Measurements from ENCODE around the gene GRIK4. TPM values are rescaled to one million over a fixed set of nuclear protein-coding genes. Genes with fewer than 3 reads are reported as not detected.

GRIK4 gene
- total RNA-seq, 4 donors from 2014 or later = 0.09 TPM; not detected in 3

DNA sequence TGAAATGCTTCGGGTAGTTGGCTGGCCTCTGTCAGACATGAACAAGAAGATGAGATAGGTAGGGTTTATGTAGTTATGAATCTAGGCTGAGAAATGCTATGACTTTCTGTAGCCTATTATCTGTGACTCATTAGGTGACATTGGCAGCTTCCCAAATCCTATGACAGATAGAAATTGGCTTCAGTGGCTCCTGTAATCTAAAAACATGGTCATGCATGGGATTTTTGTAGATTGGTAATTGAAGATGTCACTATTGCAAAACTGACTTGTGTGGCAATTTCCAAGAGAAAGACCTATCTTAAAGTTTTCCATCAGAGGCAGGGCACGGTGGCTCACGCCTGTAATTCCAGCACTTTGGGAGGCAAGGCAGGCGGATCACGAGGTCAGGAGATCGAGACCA is 29.4 kb upstream of the GRIK4 start:
- ATAC-seq (ENCODE audit: low FRiP score) (no peak), DNase-seq (ENCODE audit: low spot score) (no peak)
- TF ChIP-seq, protein P1, sequence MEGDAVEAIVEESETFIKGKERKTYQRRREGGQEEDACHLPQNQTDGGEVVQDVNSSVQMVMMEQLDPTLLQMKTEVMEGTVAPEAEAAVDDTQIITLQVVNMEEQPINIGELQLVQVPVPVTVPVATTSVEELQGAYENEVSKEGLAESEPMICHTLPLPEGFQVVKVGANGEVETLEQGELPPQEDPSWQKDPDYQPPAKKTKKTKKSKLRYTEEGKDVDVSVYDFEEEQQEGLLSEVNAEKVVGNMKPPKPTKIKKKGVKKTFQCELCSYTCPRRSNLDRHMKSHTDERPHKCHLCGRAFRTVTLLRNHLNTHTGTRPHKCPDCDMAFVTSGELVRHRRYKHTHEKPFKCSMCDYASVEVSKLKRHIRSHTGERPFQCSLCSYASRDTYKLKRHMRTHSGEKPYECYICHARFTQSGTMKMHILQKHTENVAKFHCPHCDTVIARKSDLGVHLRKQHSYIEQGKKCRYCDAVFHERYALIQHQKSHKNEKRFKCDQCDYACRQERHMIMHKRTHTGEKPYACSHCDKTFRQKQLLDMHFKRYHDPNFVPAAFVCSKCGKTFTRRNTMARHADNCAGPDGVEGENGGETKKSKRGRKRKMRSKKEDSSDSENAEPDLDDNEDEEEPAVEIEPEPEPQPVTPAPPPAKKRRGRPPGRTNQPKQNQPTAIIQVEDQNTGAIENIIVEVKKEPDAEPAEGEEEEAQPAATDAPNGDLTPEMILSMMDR (IDR thresholded peaks at IDR 0.05) = no peak

DNA sequence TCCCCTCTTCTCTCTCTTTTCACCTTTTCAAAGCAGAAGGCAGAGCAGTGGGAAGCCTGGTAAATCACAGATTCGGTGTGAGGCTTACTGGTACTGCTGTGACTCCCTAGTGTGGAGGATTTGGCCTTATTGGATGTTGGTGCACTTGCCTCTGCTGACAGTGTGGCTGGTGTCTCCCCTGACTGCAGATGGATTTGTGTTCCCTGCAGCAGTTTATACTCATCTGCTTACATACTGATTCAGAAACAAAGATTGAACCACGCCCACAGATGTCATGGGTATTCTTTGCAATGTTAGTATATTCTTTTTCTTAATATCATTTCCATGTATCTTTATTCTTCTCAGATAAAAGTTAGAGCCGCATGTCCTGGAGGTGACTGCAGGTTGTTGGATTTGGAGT is 26.8 kb upstream of the GRIK4 start:
- TF ChIP-seq, protein P1 (IDR thresholded peaks at IDR 0.05) = no peak
- DNase-seq (ENCODE audit: low spot score) (no peak), ATAC-seq (ENCODE audit: low FRiP score) (no peak)

DNA sequence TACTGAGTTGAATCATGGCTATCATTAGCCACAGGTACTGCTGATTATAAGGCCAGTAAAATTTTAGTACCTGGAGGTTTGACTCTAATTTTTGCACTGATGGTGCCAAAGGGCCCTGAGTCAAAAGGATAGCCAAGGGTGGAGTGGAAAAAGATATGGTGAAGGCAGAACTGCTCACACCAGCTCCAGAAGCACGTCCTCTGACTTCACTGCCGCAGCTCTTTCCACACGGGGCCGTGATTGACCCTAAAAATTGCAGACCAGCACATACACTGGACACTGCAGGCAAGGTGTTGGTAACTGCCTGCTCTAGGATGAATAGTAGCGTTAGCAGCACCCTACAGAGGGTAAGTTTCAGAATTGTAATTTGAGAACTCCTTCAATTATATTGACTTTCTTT is 25.4 kb upstream of the GRIK4 start:
- TF ChIP-seq, protein P1 (IDR thresholded peaks at IDR 0.05) = no peak
- ATAC-seq (ENCODE audit: low FRiP score) = no peak
- no peak for DNase-seq (ENCODE audit: low spot score)

DNA sequence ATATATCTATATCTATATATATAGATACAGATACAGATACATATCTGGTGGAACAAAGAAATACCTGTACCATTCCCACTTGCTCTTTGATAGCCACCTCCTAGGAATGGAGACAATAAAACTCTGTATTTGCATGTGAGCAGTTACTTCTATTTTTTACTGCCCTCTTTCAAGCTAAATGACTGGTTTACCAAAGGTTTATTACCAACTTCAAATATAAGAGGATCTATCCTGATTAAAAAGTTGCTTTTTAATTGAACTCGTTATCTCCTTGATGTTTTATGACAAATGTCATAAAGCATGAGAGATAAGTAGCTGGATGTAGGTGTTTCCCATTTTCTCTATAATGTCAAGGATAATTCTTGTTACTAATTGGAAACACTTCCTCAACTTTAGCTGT is 21.7 kb upstream of the GRIK4 start:
- no peak for ATAC-seq (ENCODE audit: low FRiP score)
- DNase-seq (ENCODE audit: low spot score) = no peak

DNA sequence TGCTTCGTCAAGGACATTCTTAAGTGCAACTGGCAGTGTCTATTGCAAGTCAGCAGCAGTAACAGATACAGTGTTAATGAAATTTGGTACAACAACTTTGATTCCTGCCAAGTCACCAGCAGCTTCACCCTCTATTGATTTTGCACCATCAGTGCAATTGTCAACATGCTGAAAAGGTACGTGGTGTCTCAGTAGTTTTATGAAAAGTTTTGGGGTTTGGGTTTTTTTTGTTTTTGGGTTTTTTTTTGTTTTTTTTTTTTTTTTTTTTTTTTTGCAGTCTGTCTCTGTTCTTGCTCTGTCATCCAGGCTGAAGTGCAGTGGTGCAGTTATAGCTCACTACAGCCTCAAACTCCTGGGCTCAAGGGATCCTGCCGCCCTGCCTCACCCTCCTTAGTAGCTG is 19.1 kb upstream of the GRIK4 start:
- TF ChIP-seq, protein P1 (IDR thresholded peaks at IDR 0.05) = no peak
- DNase-seq (ENCODE audit: low spot score) (no peak), ATAC-seq (ENCODE audit: low FRiP score) (no peak)

More for the DNA sequence above, 21.7 kb upstream of the GRIK4 start:
- TF ChIP-seq, protein P1 (IDR thresholded peaks at IDR 0.05) = no peak

DNA sequence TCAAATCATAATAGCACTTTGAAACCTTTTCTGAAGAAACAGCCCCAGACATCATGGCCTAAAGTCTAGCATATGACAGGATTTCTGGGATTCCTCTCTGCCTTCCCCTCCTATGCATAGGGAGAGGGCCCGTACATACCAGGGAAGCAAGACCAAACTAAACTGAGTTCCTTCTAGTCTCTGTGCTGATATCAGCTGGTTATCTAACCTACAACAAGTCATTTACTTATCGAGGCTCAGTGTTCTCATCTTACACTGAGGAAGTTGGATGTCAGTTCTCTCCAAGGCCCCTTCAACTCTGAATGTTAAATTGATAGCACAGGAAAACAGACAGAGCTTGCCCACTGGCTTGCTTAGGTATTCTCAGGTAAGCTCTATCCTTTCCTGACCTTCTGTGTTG is 17.0 kb upstream of the GRIK4 start:
- ATAC-seq (ENCODE audit: low FRiP score) (no peak), DNase-seq (ENCODE audit: low spot score) (no peak)
- TF ChIP-seq, protein P1 (IDR thresholded peaks at IDR 0.05) = no peak

DNA sequence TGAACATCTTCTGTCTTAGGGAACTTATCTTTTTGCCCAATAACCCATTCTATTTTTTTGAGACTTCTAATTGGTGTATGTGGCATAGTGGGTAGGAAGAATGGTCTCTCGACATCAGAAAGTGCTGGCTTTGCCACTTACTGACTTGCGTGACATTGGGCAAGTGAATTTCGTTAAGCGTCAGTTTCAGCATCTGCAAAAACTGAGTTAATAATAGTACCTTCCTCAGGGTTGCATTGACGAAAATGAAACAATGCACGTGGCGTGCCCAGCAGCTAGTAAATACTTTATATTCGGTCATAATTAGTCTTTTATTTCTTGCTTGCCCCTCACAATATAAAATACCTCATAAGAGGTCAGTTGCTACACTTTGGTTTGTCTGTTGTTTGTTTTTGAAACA is 12.5 kb upstream of the GRIK4 start:
- DNase-seq (ENCODE audit: low spot score) = no peak
- no peak for ATAC-seq (ENCODE audit: low FRiP score)
- TF ChIP-seq, protein P1 (IDR thresholded peaks at IDR 0.05) = no peak

Measured in omental fat pad (tissue), 4 donors.